ENCODE data around the gene SUGCT.

GRCh38 chr7:40437498-40437897 lies 302.7 kb downstream of the SUGCT start:
- TF ChIP-seq, protein P1, sequence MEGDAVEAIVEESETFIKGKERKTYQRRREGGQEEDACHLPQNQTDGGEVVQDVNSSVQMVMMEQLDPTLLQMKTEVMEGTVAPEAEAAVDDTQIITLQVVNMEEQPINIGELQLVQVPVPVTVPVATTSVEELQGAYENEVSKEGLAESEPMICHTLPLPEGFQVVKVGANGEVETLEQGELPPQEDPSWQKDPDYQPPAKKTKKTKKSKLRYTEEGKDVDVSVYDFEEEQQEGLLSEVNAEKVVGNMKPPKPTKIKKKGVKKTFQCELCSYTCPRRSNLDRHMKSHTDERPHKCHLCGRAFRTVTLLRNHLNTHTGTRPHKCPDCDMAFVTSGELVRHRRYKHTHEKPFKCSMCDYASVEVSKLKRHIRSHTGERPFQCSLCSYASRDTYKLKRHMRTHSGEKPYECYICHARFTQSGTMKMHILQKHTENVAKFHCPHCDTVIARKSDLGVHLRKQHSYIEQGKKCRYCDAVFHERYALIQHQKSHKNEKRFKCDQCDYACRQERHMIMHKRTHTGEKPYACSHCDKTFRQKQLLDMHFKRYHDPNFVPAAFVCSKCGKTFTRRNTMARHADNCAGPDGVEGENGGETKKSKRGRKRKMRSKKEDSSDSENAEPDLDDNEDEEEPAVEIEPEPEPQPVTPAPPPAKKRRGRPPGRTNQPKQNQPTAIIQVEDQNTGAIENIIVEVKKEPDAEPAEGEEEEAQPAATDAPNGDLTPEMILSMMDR (IDR thresholded peaks at IDR 0.05): no peak
- TF ChIP-seq POLR2A (IDR thresholded peaks at IDR 0.05): no peak
